AG04450 (cell line): ENCODE results near the gene EMC9. TPM values are rescaled to one million over a fixed set of nuclear protein-coding genes. Genes with fewer than 3 reads are reported as not detected.

Experiments used
- CTCF ChIA-PET: fragments of 300-600, 350-600 bp; formaldehyde crosslinking; extraction: SDS; loops from one replicate; lab custom pipeline; 2022; ENCODE audit warnings: antibody characterized with exemption, inconsistent platforms; lab: Charles Lee
- POLR2A ChIA-PET: fragments of 350-600 bp; formaldehyde crosslinking; extraction: SDS; loops from one replicate; lab custom pipeline; 2021; ENCODE audit warnings: antibody characterized with exemption, inconsistent platforms; lab: Yijun Ruan, JAX
- DNase-seq: peaks from one replicate; pipeline ENCODE4 v3.0.0-alpha.2; 2011; ENCODE audit warnings: low read depth, low spot score
- H3K27ac ChIP-seq: one replicate; pipeline ENCODE4 v1.5.1; 2012; ENCODE audit warnings: low read depth, low read length, control low read depth
- H3K27me3 ChIP-seq: one replicate; pipeline ENCODE4 v1.6.0; 2012; ENCODE audit warnings: low read length; ENCODE audit not compliant: control insufficient read depth, insufficient read depth
- H3K4me3 ChIP-seq: 2 replicates; pipeline ENCODE4 v1.5.1; 2011; ENCODE audit warnings: mild to moderate bottlenecking, low read depth, low read length, control low read depth
- H3K9me3 ChIP-seq: 2 replicates; pipeline ENCODE4 v1.5.1; 2012; ENCODE audit warnings: low read length; ENCODE audit not compliant: control insufficient read depth, insufficient read depth
- polyA plus RNA-seq: library from polyadenylated mRNA; depleted of rRNA; stranded (reverse); fragments of >200 nt; gene quantifications from 2 replicates; pipeline ENCODE4 v1.2.3, GENCODE V29; 2011
- TF ChIP-seq, protein P1 (sequence below): IDR thresholded peaks from 2 replicates; pipeline ENCODE4 v1.5.1; 2011; ENCODE audit warnings: low read depth, low read length, control low read depth, inconsistent platforms

Gene EMC9
- polyA plus RNA-seq, 1 experiment = 4.4 TPM

GRCh38 chr14:24098927-24099813 is 42.2 kb downstream of the EMC9 start:
- TF ChIP-seq, protein P1, sequence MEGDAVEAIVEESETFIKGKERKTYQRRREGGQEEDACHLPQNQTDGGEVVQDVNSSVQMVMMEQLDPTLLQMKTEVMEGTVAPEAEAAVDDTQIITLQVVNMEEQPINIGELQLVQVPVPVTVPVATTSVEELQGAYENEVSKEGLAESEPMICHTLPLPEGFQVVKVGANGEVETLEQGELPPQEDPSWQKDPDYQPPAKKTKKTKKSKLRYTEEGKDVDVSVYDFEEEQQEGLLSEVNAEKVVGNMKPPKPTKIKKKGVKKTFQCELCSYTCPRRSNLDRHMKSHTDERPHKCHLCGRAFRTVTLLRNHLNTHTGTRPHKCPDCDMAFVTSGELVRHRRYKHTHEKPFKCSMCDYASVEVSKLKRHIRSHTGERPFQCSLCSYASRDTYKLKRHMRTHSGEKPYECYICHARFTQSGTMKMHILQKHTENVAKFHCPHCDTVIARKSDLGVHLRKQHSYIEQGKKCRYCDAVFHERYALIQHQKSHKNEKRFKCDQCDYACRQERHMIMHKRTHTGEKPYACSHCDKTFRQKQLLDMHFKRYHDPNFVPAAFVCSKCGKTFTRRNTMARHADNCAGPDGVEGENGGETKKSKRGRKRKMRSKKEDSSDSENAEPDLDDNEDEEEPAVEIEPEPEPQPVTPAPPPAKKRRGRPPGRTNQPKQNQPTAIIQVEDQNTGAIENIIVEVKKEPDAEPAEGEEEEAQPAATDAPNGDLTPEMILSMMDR = no peak

DNA sequence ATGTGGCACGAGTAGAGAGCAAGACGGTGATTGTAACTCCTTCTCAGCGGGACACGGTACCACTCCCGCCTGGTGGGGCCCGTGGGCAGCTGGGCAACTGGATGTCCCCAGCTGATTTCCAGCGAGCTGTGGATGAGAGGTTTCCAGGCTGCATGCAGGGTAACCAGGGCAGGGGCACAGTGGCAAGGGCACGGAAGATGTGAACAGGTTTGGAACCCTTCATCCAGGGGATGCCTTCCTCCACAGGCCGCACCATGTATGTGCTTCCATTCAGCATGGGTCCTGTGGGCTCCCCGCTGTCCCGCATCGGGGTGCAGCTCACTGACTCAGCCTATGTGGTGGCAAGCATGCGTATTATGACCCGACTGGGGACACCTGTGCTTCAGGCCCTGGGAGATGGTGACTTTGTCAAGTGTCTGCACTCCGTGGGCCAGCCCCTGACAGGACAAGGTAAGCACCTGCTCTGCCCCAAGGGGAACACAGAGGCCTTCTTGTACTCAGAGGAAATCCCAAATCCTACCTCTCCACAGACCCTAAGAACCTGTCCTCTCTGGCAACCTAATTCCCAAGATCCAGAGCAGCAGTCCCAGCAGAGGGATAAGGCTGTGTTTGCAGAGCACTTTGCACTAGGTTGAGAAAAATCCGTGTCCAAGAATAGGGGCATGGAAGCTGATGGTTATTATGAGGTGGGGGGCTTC is 43.0 kb downstream of the EMC9 start:
- TF ChIP-seq, protein P1 = no peak
- H3K27ac ChIP-seq = no peak overlapping the region
- POLR2A ChIA-PET = no interaction called here
- no peaks in the 10 kb centered on the region for H3K27me3 ChIP-seq
- DNase-seq = no peak
- peaks cover under 1% of the 10 kb centered on the region; the same call in 1 of the 2 replicates for H3K9me3 ChIP-seq
- CTCF ChIA-PET = interaction anchor here (0.6 to 9.9 kb wide), 3 partner anchors 8 to 1022 kb away, joined by 3 to 212 read pairs (median 5); no protein-coding TSS in a partner anchor
- no peak overlapping the region for H3K4me3 ChIP-seq

More at GRCh38 chr14:24098927-24099813, 42.2 kb downstream of the EMC9 start:
- ChIA-PET POLR2A (no interaction called here), CTCF (interaction anchor here (1.3 to 9.9 kb wide), 2 partner anchors 7 to 10 kb away, joined by 5 to 212 read pairs; no protein-coding TSS in a partner anchor)
- no peak for DNase-seq
- Histone ChIP-seq H3K27ac (no peak overlapping the region), H3K27me3 (no peaks in the 10 kb centered on the region), H3K9me3 (peaks cover 4% of the 10 kb centered on the region), H3K4me3 (no peak overlapping the region)

GRCh38 chr14:24096545-24097181 is 44.7 kb downstream of the EMC9 start:
- H3K27me3 ChIP-seq = no peaks in the 10 kb centered on the region
- ChIA-PET POLR2A (interaction anchor here (3.1 kb wide), 1 partner anchor 18 kb away, joined by 36 read pairs; the partner anchor contains the start of genes DCAF11 and NRL), CTCF (interaction anchor here (0.7 to 9.9 kb wide), 3 partner anchors 9 to 63 kb away, joined by 4 to 212 read pairs (median 17); no protein-coding TSS in a partner anchor)
- no peak for DNase-seq
- no peaks in the 10 kb centered on the region; the same call in 1 of the 2 replicates for H3K9me3 ChIP-seq
- H3K4me3 ChIP-seq = no peak overlapping the region
- H3K27ac ChIP-seq = no peak overlapping the region
- TF ChIP-seq, protein P1 = no peak

- ChIA-PET POLR2A (interaction anchor here (1.0 to 3.1 kb wide), 4 partner anchors 10 to 37 kb away, joined by 3 to 36 read pairs (median 4); partner anchors contain the start of genes DCAF11 and NRL), CTCF (interaction anchor here (8.4 to 9.9 kb wide), 2 partner anchors 11 to 38 kb away, joined by 196 to 212 read pairs; no protein-coding TSS in a partner anchor)
- Histone ChIP-seq H3K4me3 (peak overlapping the region; percentile 83), H3K27me3 (no peaks in the 10 kb centered on the region), H3K9me3 (no peaks in the 10 kb centered on the region; the same call in 1 of the 2 replicates), H3K27ac (peak overlapping the region; percentile 68)
- no peak for DNase-seq
- TF ChIP-seq, protein P1 = no peak
Observed at GRCh38 chr14:24095271-24096068, 45.9 kb downstream of the EMC9 start.
